ENCODE results near the gene DUSP3. TPM values are rescaled to one million over a fixed set of nuclear protein-coding genes. Genes with fewer than 3 reads are reported as not detected.

DUSP3 gene
- total and polyA plus RNA-seq, 8 donors, result 33.0 to 97.8 (median 63.5) TPM

GRCh38 chr17:43818966-43819365 lies 40.2 kb upstream of the DUSP3 start:
- intact Hi-C loops (cut with DNase I; ENCODE audit: low total_unique reads), result no loop called here
- Histone ChIP-seq H3K27me3 (no peaks in the 10 kb centered on the region), H3K27ac (no peak overlapping the region), H3K4me1 (peaks cover 10 to 19% (median 13%) of the 10 kb centered on the region in 4 donors), H3K36me3 (peaks cover 4 to 52% (median 30%) of the 10 kb centered on the region in 4 donors), H3K9me3 (no peaks in the 10 kb centered on the region), H3K4me3 (no peak overlapping the region)
- 93 to 97% (median 95%) methylated on average over 5 of the region's 5 CpGs for WGBS, 5 donors
- no peak for TF ChIP-seq POLR2AphosphoS5 (IDR thresholded peaks at IDR 0.05)
- TF ChIP-seq, protein P1, sequence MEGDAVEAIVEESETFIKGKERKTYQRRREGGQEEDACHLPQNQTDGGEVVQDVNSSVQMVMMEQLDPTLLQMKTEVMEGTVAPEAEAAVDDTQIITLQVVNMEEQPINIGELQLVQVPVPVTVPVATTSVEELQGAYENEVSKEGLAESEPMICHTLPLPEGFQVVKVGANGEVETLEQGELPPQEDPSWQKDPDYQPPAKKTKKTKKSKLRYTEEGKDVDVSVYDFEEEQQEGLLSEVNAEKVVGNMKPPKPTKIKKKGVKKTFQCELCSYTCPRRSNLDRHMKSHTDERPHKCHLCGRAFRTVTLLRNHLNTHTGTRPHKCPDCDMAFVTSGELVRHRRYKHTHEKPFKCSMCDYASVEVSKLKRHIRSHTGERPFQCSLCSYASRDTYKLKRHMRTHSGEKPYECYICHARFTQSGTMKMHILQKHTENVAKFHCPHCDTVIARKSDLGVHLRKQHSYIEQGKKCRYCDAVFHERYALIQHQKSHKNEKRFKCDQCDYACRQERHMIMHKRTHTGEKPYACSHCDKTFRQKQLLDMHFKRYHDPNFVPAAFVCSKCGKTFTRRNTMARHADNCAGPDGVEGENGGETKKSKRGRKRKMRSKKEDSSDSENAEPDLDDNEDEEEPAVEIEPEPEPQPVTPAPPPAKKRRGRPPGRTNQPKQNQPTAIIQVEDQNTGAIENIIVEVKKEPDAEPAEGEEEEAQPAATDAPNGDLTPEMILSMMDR (IDR thresholded peaks at IDR 0.05), result no peak
- TF ChIP-seq POLR2A (IDR thresholded peaks at IDR 0.05), result no peak
- TF ChIP-seq EP300 (IDR thresholded peaks at IDR 0.05), result no peak
- DNase-seq, result no peak

DNA sequence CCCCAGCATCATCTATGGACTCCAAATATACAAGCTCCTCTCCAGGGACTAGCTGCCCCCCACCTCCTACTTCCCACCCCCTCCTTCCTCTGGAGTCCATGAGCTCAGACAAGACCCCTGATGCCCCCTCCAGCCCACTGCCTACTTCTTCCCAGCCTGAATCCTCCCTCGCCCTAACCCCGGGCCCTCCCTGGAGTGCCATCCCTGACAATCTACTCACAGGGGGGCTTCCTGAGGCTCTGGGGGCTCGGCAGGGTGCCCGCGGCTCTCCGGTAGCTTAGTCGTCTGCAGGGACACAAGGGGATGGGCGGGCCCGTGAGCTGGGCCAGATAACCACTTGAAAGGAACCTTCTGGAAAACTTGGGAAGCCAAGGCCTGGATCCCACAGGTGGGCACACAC lies 39.0 kb upstream of the DUSP3 start:
- 87 to 96% (median 93%) methylated on average over 9 of the region's 9 CpGs for WGBS, 5 donors
- no peak overlapping the region for H3K27ac ChIP-seq

DNA sequence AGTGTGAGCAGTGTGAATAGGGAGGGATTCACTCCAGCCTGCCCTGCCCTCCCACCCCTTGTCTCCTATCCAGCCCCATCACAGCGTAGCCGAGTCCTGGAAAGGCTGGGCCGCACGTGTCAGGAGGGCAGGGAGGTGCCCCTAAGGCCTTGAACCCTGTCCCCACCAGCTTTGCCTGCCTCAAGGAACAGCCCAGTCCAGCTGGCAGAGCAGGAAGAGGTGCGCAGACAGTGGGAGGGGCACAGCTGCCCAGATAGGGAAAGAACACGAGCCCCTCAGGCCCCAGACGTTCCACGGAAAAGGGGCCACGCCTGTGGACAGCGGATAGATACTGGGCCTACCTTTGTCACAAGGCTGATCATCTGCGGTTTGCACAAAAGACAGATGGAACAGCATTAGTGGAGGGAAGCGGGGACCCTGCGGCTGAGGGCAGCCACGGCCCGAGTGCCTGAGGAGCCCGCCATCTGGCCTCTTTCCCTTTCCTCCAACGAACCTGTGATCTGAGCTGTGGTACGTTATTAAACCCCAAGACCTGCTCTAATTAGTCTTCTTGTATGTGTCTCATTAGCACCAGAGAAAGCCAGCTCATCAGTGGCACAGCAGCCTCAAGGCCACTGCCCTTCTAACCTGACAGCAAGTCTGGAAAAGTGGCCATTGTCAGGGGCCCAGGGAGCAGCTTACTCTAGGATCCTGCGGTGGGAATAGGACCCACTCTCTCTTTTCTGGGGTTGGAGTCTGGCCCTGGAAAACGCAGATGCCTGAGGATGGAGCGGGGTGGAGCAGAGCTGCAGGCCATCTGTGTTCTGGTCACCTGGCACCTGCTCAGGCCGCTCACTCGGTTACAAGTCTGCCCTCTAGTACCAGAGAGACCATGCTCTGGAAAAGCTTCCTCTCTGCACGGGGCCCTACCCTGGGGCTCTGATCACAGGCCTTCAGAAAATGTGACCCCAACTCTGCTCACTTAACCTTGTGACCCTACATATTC lies 37.9 kb upstream of the DUSP3 start:
- 85 to 96% (median 92%) methylated on average over 24 of the region's 24 CpGs for WGBS, 5 donors
- no peak overlapping the region for H3K4me3 ChIP-seq
- peaks cover 8 to 68% (median 43%) of the 10 kb centered on the region in 4 donors for H3K36me3 ChIP-seq

More for the DNA sequence above, 39.0 kb upstream of the DUSP3 start:
- no peak for DNase-seq
- TF ChIP-seq, protein P1 (IDR thresholded peaks at IDR 0.05), result no peak
- TF ChIP-seq POLR2AphosphoS5 (IDR thresholded peaks at IDR 0.05) (no peak), POLR2A (IDR thresholded peaks at IDR 0.05) (no peak)
- Histone ChIP-seq H3K4me1 (peaks cover 3 to 8% (median 3%) of the 10 kb centered on the region in 4 donors), H3K36me3 (peaks cover 8 to 63% (median 40%) of the 10 kb centered on the region in 4 donors), H3K9me3 (no peaks in the 10 kb centered on the region), H3K27me3 (no peaks in the 10 kb centered on the region), H3K4me3 (no peak overlapping the region)
- intact Hi-C loops (cut with DNase I; ENCODE audit: low total_unique reads), result no loop called here

GRCh38 chr17:43814714-43815113 lies 35.9 kb upstream of the DUSP3 start:
- Histone ChIP-seq H3K4me3 (no peak overlapping the region), H3K4me1 (peaks cover 0 to 5% (median 0%) of the 10 kb centered on the region in 4 donors), H3K27me3 (no peaks in the 10 kb centered on the region), H3K9me3 (no peaks in the 10 kb centered on the region), H3K27ac (no peak overlapping the region), H3K36me3 (peaks cover 8 to 68% (median 45%) of the 10 kb centered on the region in 4 donors)
- TF ChIP-seq, protein P1 (IDR thresholded peaks at IDR 0.05), result no peak
- TF ChIP-seq POLR2AphosphoS5 (IDR thresholded peaks at IDR 0.05), result no peak
- TF ChIP-seq EP300 (IDR thresholded peaks at IDR 0.05), result no peak
- no peak for TF ChIP-seq POLR2A (IDR thresholded peaks at IDR 0.05)
- 17 to 29% (median 27%) methylated on average over 1 of the region's 1 CpG for WGBS, 5 donors
- no peak for DNase-seq
- intact Hi-C loops (cut with DNase I; ENCODE audit: low total_unique reads), result no loop called here

More for the DNA sequence above, 37.9 kb upstream of the DUSP3 start:
- Histone ChIP-seq H3K4me1 (peaks cover 0 to 5% (median 0%) of the 10 kb centered on the region in 4 donors), H3K27me3 (no peaks in the 10 kb centered on the region), H3K27ac (no peak overlapping the region), H3K9me3 (no peaks in the 10 kb centered on the region)
- DNase-seq, result no peak
- intact Hi-C loops (cut with DNase I; ENCODE audit: low total_unique reads), result no loop called here
- TF ChIP-seq POLR2A (IDR thresholded peaks at IDR 0.05), result no peak
- no peak for TF ChIP-seq POLR2AphosphoS5 (IDR thresholded peaks at IDR 0.05)
- TF ChIP-seq, protein P1 (IDR thresholded peaks at IDR 0.05), result no peak
- TF ChIP-seq EP300 (IDR thresholded peaks at IDR 0.05), result no peak
